GM12878 (cell line): ENCODE measurements around the gene SYT3. TPM values are rescaled to one million over a fixed set of nuclear protein-coding genes. Genes with fewer than 3 reads are reported as not detected.
"Not testable (repeated sequence)": the region's sequence is repeated elsewhere in the genome, so short reads cannot be mapped to it uniquely, and the experiment has no call there.

Experiments used
- ATAC-seq: fragments of 200-7000 bp; cut with Tn5 transposase; 3 replicates; pipeline ENCODE4 v1.9.1; 2020; ENCODE audit warnings: mild to moderate bottlenecking, moderate library complexity
- BruUV-seq: library from RNA; stranded (reverse); fragments of 400-500 nt; replicated peaks from 2 replicates; lab custom pipeline; 2021; lab: Mats Ljungman, UMichigan
- CTCF ChIA-PET: fragments of 300-600 bp; sonication (Branson Sonifier 250); formaldehyde crosslinking; extraction: SDS; loops from one replicate; lab custom pipeline; 2021; ENCODE audit warnings: inconsistent platforms; lab: Yijun Ruan, JAX
- POLR2A ChIA-PET: fragments of 350-600 bp; formaldehyde crosslinking; extraction: SDS; loops from one replicate; lab custom pipeline; 2021; ENCODE audit warnings: inconsistent platforms; lab: Charles Lee
- RAD21 ChIA-PET: fragments of 300-600 bp; sonication (Branson Sonifier 250); formaldehyde crosslinking; loops from one replicate; lab custom pipeline; 2023; ENCODE audit warnings: antibody characterized with exemption; ENCODE audit not compliant: unreplicated experiment; lab: Charles Lee
- SMC1A ChIA-PET: fragments of 300-600 bp; sonication (Branson Sonifier 250); formaldehyde crosslinking; loops from one replicate; lab custom pipeline; 2023; ENCODE audit not compliant: unreplicated experiment, uncharacterized antibody; lab: Charles Lee
- DNase-seq: peaks from one replicate; pipeline ENCODE4 v3.0.0-alpha.2; 2011; ENCODE audit warnings: low read depth, low spot score
- FAIRE-seq: peaks from 3 replicates; lab custom pipeline; 2011; peaks lifted over from hg19 to GRCh38; lab: Jason Lieb, UNC
- H2AFZ ChIP-seq: 2 replicates; pipeline ENCODE4 v1.6.0; 2011; ENCODE audit warnings: low read depth, low read length, control low read depth; ENCODE audit not compliant: control insufficient read depth
- H3K27ac ChIP-seq: 2 replicates; pipeline ENCODE4 v1.5.1; 2011; ENCODE audit warnings: control low read depth; ENCODE audit not compliant: control insufficient read depth, insufficient read depth
- H3K27me3 ChIP-seq, 2 experiments: replicated peaks in 1 of 2; 2 replicates each; pipeline versions ENCODE4 v1.6.0 to v1.6.1; 2011; ENCODE audit warnings: low read length in 1 of 2; ENCODE audit not compliant: control insufficient read depth in 2 of 2, insufficient read depth in 2 of 2
- H3K36me3 ChIP-seq, 2 experiments: 2 replicates each; pipeline ENCODE4 v1.5.1; 2011; ENCODE audit warnings: low read length in 1 of 2; ENCODE audit not compliant: control insufficient read depth in 2 of 2, insufficient read depth in 2 of 2
- H3K4me1 ChIP-seq: 2 replicates; pipeline ENCODE4 v1.6.1; 2011; ENCODE audit warnings: mild to moderate bottlenecking, low read length, moderate library complexity, mixed read lengths; ENCODE audit not compliant: control insufficient read depth, insufficient read depth
- H3K4me2 ChIP-seq: 2 replicates; pipeline ENCODE4 v1.6.0; 2011; ENCODE audit warnings: control low read depth; ENCODE audit not compliant: control insufficient read depth, insufficient read depth
- H3K4me3 ChIP-seq: fragments of 200-600 bp; sonication (generic); 2 replicates; pipeline ENCODE4 v1.5.1; 2016
- H3K79me2 ChIP-seq: 2 replicates; pipeline ENCODE4 v1.6.0; 2011; ENCODE audit warnings: low read length; ENCODE audit not compliant: control insufficient read depth, insufficient read depth
- H3K9ac ChIP-seq: 2 replicates; pipeline ENCODE4 v1.8.0; 2011; ENCODE audit warnings: low read length, control low read depth, mixed read lengths; ENCODE audit not compliant: control insufficient read depth, insufficient read depth
- H3K9me3 ChIP-seq: replicated peaks from 3 replicates; pipeline ENCODE4 v1.5.1; 2011; ENCODE audit warnings: mild to moderate bottlenecking, low read length; ENCODE audit not compliant: control insufficient read depth, insufficient read depth
- H4K20me1 ChIP-seq: 2 replicates; pipeline ENCODE4 v1.6.0; 2011; ENCODE audit not compliant: control insufficient read depth, insufficient read depth
- WGBS: methylation state at CpG from one replicate; pipeline ENCODE4 v1.1.6; 2016; ENCODE audit warnings: low lambda C conversion rate; ENCODE audit not compliant: insufficient replicate concordance, insufficient coverage; ENCODE audit errors: missing lambda C conversion rate; 5-methylcytosine and 5-hydroxymethylcytosine counted together
- in situ Hi-C: fragments of 300-500 bp; cut with MboI; formaldehyde crosslinking; loops from 9 replicates; pipeline ENCODE4 v1.14.3; 2018; ENCODE audit warnings: mixed read lengths
- intact Hi-C: fragments of 100-400 bp; cut with micrococcal nuclease; formaldehyde crosslinking; loops from one replicate; pipeline ENCODE4 v1.14.2; 2022; ENCODE audit not compliant: unreplicated experiment
- polyA plus RNA-seq, 11 experiments: library from polyadenylated mRNA; depleted of rRNA in 4 of 11; unstranded in 6 of 11; stranded (reverse) in 5 of 11; fragments of >200 nt; fragmentation: Nextera tagmentation in 4 of 11; fragmentation: Illumina TruSeq in 1 of 11; extraction: Ambion mirVana in 4 of 11; extraction: Trizol in 1 of 11; gene quantifications; 1 replicate in 1 of 11; 2 replicates in 10 of 11; pipeline versions ENCODE4 v1.2.1 to v1.2.3, GENCODE V29; 2011 to 2016; ENCODE audit warnings: inconsistent platforms in 2 of 11, missing spikeins in 2 of 11, low read depth in 1 of 11
- total RNA-seq, 4 experiments: library from RNA; depleted of rRNA in 3 of 4; stranded (reverse); fragments of >200 nt in 3 of 4; fragmentation: Illumina TruSeq in 1 of 4; extraction: Trizol in 1 of 4; gene quantifications; 2 replicates each; pipeline versions ENCODE4 v1.2.1 to v1.2.3, GENCODE V29; 2013 to 2021

SYT3 gene
- total and polyA plus RNA-seq, 10 of the 15 experiments (the other 5 are each of a cell fraction or from before 2014, with no cell fraction given), result 0.05 to 0.18 TPM; not detected in 8

DNA sequence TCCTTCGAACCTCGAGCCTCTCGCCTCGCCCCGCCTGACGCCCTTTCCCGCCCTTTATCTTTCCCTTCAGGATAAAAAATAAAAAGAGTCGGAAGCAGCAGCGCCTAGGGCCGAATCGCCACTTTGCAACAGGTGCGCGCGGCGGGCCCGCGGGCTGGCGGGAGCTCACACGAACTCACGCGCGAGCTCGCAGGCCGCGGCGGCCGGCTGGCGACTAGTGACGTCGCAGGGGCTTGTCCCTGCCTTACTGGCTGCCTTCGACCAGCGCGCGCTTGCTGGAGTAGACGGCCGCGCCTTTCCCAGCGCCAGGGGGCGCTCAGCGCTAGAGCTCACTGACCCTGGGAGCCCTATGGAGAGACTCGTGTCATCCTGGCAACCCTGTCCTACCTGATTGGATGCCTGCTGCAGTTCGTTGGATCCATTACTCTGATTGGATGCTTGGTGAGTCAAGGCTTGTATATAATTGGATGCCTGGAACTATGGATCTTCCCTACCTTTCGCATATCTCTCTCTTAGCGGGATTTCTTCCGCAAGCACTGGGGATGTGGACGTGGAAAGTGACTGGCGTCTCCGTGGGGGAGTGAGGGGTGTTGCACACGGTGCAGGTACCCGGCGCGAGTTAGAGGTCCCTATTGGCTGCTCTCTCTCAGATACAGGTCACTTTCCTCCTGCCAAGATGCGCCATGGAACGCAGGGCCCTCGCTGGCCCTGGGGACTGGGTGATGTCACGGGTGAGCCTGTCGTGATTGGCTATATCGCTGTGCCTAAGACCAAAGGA lies 33.4 kb downstream of the SYT3 start:
- POLR2A ChIA-PET, H3K9me3 ChIP-seq, BruUV-seq, H3K4me3 ChIP-seq, SMC1A ChIA-PET, in situ Hi-C loops, RAD21 ChIA-PET, DNase-seq, ATAC-seq, H3K27ac ChIP-seq, H2AFZ ChIP-seq, FAIRE-seq, H3K79me2 ChIP-seq, H4K20me1 ChIP-seq, CTCF ChIA-PET, intact Hi-C loops, H3K4me2 ChIP-seq, H3K9ac ChIP-seq, H3K4me1 ChIP-seq, H3K36me3 ChIP-seq, H3K27me3 ChIP-seq: not testable (repeated sequence)
- 58% methylated on average over 43 of the region's 58 CpGs for WGBS

DNA sequence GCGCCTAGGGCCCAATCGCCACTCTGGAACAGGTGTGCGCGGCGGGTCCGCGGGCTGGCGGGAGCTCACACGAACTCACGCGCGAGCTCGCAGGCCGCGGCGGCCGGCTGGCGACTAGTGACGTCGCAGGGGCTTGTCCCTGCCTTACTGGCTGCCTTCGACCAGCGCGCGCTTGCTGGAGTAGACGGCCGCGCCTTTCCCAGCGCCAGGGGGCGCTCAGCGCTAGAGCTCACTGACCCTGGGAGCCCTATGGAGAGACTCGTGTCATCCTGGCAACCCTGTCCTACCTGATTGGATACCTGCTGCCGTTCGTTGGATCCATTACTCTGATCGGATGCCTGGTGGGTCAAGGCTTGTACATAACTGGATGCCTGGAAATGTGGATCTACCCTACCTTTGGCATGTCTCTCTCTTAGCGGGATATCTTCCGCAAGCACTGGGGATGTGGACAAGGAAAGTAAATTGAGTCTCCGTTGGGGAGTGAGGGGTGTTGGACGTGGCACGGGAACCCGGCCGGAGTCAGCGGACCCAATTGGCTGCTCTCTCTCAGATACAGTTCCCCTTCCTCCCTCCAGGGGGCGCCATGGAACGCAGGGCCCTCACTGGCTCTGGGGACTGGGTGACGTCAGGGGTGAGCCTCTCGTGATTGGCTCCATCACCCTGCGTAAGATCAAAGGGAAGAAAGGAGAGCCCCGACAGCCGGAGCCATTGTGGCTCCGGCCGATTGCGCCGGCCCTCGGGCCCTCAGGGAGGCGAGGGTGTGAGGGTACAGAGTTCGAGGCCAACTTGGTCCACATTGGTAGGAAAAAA lies 35.2 kb downstream of the SYT3 start:
- H3K4me1 ChIP-seq, POLR2A ChIA-PET, H3K9ac ChIP-seq, H3K36me3 ChIP-seq, ATAC-seq, H2AFZ ChIP-seq, BruUV-seq, DNase-seq, H3K27me3 ChIP-seq, intact Hi-C loops, in situ Hi-C loops, H3K4me2 ChIP-seq, H3K79me2 ChIP-seq, H3K9me3 ChIP-seq, SMC1A ChIA-PET, H3K4me3 ChIP-seq, H3K27ac ChIP-seq, FAIRE-seq, RAD21 ChIA-PET, H4K20me1 ChIP-seq, CTCF ChIA-PET: not testable (repeated sequence)
- WGBS, result 84% methylated on average over 6 of the region's 56 CpGs
